ENCODE measurements around the gene FOXI2. TPM values are rescaled to one million over a fixed set of nuclear protein-coding genes. Genes with fewer than 3 reads are reported as not detected.

FOXI2 gene
- total RNA-seq, 1 experiment from 2014 or later, result not detected

DNA sequence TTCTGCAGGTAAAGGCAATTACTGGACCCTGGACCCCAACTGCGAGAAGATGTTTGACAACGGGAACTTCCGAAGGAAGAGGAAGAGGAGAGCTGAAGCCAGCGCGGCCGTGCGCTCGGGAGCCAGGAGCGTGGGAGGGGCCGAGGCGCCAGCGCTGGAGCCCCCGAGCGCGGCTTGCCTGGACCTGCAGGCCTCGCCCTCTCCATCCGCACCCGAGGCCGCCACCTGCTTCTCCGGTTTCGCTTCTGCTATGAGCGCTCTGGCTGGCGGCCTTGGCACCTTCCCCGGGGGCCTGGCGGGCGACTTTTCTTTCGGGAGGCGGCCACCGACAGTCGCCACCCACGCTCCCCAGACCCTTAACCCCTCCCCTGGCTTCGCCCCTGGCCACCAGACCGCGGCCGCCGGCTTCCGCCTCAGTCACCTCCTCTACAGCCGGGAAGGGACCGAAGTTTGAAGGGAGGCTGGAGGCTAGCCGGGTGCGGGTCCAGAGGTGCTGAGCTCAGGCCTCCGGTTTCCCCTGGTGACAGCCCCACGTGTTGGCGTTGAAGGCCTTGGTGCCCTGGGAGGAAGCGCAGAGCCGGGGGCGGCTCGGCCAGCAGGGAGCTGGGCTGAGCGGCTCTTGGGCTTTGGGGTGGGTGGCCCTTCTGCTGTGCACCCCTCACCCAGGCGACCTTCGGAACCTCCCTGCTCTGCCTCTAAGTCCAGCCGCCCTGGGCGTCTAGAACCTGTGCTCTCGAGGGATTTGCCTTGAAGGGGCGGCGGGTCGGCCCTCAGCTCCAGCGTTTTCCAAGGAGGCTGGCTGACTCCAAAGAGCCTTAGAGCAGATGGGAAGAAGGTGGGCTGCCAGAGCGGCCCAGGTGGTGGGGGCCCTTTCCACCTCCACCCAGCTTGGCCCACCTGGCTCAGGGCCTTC lies 1.8 kb downstream of the FOXI2 start:
- TF ChIP-seq TCF7L2 (IDR thresholded peaks at IDR 0.05; ENCODE audit: borderline replicate concordance, extremely low read depth, insufficient read depth, insufficient read length), result no peak
- TF ChIP-seq ZNF274 (IDR thresholded peaks at IDR 0.05; ENCODE audit: low read depth, low read length), result no peak
- TF ChIP-seq, protein P1, sequence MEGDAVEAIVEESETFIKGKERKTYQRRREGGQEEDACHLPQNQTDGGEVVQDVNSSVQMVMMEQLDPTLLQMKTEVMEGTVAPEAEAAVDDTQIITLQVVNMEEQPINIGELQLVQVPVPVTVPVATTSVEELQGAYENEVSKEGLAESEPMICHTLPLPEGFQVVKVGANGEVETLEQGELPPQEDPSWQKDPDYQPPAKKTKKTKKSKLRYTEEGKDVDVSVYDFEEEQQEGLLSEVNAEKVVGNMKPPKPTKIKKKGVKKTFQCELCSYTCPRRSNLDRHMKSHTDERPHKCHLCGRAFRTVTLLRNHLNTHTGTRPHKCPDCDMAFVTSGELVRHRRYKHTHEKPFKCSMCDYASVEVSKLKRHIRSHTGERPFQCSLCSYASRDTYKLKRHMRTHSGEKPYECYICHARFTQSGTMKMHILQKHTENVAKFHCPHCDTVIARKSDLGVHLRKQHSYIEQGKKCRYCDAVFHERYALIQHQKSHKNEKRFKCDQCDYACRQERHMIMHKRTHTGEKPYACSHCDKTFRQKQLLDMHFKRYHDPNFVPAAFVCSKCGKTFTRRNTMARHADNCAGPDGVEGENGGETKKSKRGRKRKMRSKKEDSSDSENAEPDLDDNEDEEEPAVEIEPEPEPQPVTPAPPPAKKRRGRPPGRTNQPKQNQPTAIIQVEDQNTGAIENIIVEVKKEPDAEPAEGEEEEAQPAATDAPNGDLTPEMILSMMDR (IDR thresholded peaks at IDR 0.05 in 2 of 3, conservative IDR thresholded peaks at IDR 0.05 in 1 of 3; ENCODE audit: borderline replicate concordance in 1 of 3, insufficient read depth in 1 of 3, low read depth in 2 of 3, low read length in 2 of 3), result no peak
- TF ChIP-seq ELF1 (IDR thresholded peaks at IDR 0.05; ENCODE audit: borderline replicate concordance, low read depth), result no peak
- TF ChIP-seq, protein P2, sequence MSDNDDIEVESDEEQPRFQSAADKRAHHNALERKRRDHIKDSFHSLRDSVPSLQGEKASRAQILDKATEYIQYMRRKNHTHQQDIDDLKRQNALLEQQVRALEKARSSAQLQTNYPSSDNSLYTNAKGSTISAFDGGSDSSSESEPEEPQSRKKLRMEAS (IDR thresholded peaks at IDR 0.05), result no peak
- no TSS peak for BruUV-seq (replicated peaks)
- Histone ChIP-seq H4K20me1 (ENCODE audit: insufficient read depth) (no peaks in the 10 kb centered on the region), H3K9me3 (ENCODE audit: control insufficient read depth in 1 of 2, insufficient read depth in 1 of 2, low read depth in 1 of 2, low read length in 2 of 2) (no peaks in the 10 kb centered on the region), H3K79me2 (ENCODE audit: insufficient read depth, low read length) (no peaks in the 10 kb centered on the region), H3K36me3 (ENCODE audit: control insufficient read depth in 1 of 2, insufficient read depth in 2 of 2, low read length in 2 of 2) (no peaks in the 10 kb centered on the region), H3K4me1 (ENCODE audit: control insufficient read depth in 1 of 2, insufficient read depth in 2 of 2, low read length in 2 of 2) (no peaks in the 10 kb centered on the region), H3K4me3 (replicated peaks in 1 of 2; ENCODE audit: low read depth in 1 of 2, low read length in 2 of 2) (no peak overlapping the region), H3K27ac (ENCODE audit: low read depth, low read length) (no peak overlapping the region), H3K9ac (ENCODE audit: low read length) (no peak overlapping the region), H3K9me2 (ENCODE audit: insufficient read depth) (no peaks in the 10 kb centered on the region), H3K4me2 (ENCODE audit: low read length) (no peak overlapping the region), H2AFZ (ENCODE audit: low read depth, low read length, poor library complexity, severe bottlenecking) (no peak overlapping the region), H3K27me3 (ENCODE audit: insufficient read depth, low read length) (peaks cover 23% of the 10 kb centered on the region)
- DNase-seq (ENCODE audit: low read depth, low spot score) (no peak), ATAC-seq (no peak)
- CTCF ChIA-PET, result no interaction called here
- intact Hi-C loops (cut with micrococcal nuclease), result no loop called here
- POLR2A ChIA-PET, result no interaction called here
- RAD21 ChIA-PET (ENCODE audit: low non-redundant PET in 1 of 2, low total read pairs in 2 of 2, uncharacterized antibody in 2 of 2, unreplicated experiment in 2 of 2), result no interaction called here
